ENCODE measurements around the gene RAB40AL.
"Not testable (repeated sequence)": the region's sequence is repeated elsewhere in the genome, so short reads cannot be mapped to it uniquely, and the experiment has no call there.

RAB40AL gene

GRCh38 chrX:102936972-102937371 is at the start of gene RAB40AL:
Gene RAB40AL, plus strand, starts transcription at chrX:102937272. Its CDS starts 47 bp downstream, at chrX:102937319.
- not testable (repeated sequence) for H3K27ac ChIP-seq

GRCh38 chrX:102887687-102888086 is 49.4 kb upstream of the RAB40AL start:
- H3K27ac ChIP-seq = no peak overlapping the region
- TF ChIP-seq ZFX (IDR thresholded peaks at IDR 0.05) = no peak
- no peak for TF ChIP-seq CTCF (conservative IDR thresholded peaks at IDR 0.05)

- TF ChIP-seq ZFX (IDR thresholded peaks at IDR 0.05) = no peak
- TF ChIP-seq CTCF (conservative IDR thresholded peaks at IDR 0.05) = no peak
- H3K27ac ChIP-seq = no peak overlapping the region
Measured at GRCh38 chrX:102892103-102892502, 45.0 kb upstream of the RAB40AL start.

GRCh38 chrX:102899940-102900916 is 36.8 kb upstream of the RAB40AL start:
- peak; percentile 65 for TF ChIP-seq CTCF (conservative IDR thresholded peaks at IDR 0.05)
- TF ChIP-seq ZFX (IDR thresholded peaks at IDR 0.05) = no peak
- H3K27ac ChIP-seq = no peak overlapping the region

- TF ChIP-seq ZFX (IDR thresholded peaks at IDR 0.05) (no peak), CTCF (conservative IDR thresholded peaks at IDR 0.05) (no peak)
- H3K27ac ChIP-seq = no peak overlapping the region
Measured at GRCh38 chrX:102902355-102902754, 34.7 kb upstream of the RAB40AL start.

- H3K27ac ChIP-seq = no peak overlapping the region
- TF ChIP-seq ZFX (IDR thresholded peaks at IDR 0.05) = no peak
Measured at GRCh38 chrX:102930990-102931756, 5.9 kb upstream of the RAB40AL start.

GRCh38 chrX:102934624-102935023 is 2.4 kb upstream of the RAB40AL start:
- no peak overlapping the region for H3K27ac ChIP-seq
- peak; percentile 72 for TF ChIP-seq CTCF (conservative IDR thresholded peaks at IDR 0.05)
- no peak for TF ChIP-seq ZFX (IDR thresholded peaks at IDR 0.05)

All from C4-2B (cell line).